Tibial artery (tissue), 4 donors: ENCODE results near the gene NDUFS4.

Source experiments
- DNase-seq, 2 donors: peaks; one replicate each; pipeline ENCODE4 v3.0.0-alpha.2; 2019
- H3K27ac ChIP-seq, 2 donors: fragments of 200-600 bp; sonication (generic) in 1 of 2; 1 replicate in 1 of 2; 2 replicates in 1 of 2; pipeline ENCODE4 v1.5.1; 2018 to 2019; ENCODE audit warnings: mild to moderate bottlenecking in 1 of 2
- H3K27me3 ChIP-seq, 2 donors: fragments of 200-600 bp; sonication (generic) in 1 of 2; one replicate each; pipeline versions ENCODE4 v1.5.1 to v1.6.0; 2016 to 2019
- H3K36me3 ChIP-seq, 3 donors: fragments of 200-600 bp; sonication (generic) in 2 of 3; one replicate each; pipeline ENCODE4 v1.5.1; 2016 to 2019; ENCODE audit warnings: mild to moderate bottlenecking in 2 of 3
- H3K4me1 ChIP-seq, 4 donors: fragments of 200-600 bp; sonication (generic) in 2 of 4; 1 replicate in 3 of 4; 2 replicates in 1 of 4; pipeline ENCODE4 v1.5.1; 2016 to 2019
- H3K4me3 ChIP-seq, 2 donors: fragments of 200-600 bp; sonication (generic) in 1 of 2; 1 replicate in 1 of 2; 2 replicates in 1 of 2; pipeline ENCODE4 v1.5.1; 2018 to 2019; ENCODE audit warnings: mild to moderate bottlenecking in 2 of 2
- H3K9me3 ChIP-seq, 3 donors: fragments of 200-600 bp; sonication (generic) in 1 of 3; one replicate each; pipeline ENCODE4 v1.5.1; 2016 to 2019
- intact Hi-C: fragments of 100-400 bp; cut with DNase I; formaldehyde crosslinking; loops from one replicate; pipeline ENCODE4 v1.15.0; 2023; ENCODE audit warnings: low total_unique reads
- TF ChIP-seq, protein P1 (sequence below), 2 experiments: fragments of 200-600 bp in 1 of 2; fragments of 450-650 bp in 1 of 2; IDR thresholded peaks; one replicate each; pipeline ENCODE4 v1.5.1; 2017 to 2019; ENCODE audit warnings: antibody characterized with exemption in 2 of 2, mild to moderate bottlenecking in 1 of 2, moderate library complexity in 1 of 2

NDUFS4 gene

DNA sequence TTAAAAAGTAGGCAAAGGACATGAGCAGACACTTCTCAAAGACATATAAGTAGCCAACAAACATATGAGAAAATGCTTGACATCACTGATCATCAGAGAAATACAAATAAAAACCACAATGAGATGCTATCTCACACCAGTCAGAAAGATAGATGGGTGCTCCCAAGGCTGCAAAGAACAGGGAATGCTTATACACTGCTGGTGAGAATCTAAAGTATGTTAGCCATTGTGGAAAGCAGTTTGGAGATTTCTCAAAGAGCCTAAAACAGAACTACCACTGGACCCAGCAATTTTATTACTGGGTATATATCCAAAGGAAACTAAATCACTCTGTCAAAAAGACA is 154.2 kb downstream of the NDUFS4 start:
- Histone ChIP-seq H3K27ac (no peak overlapping the region), H3K9me3 (peaks cover 0 to 30% (median 17%) of the 10 kb centered on the region in 3 donors), H3K36me3 (no peaks in the 10 kb centered on the region), H3K4me3 (no peak overlapping the region), H3K4me1 (no peaks in the 10 kb centered on the region), H3K27me3 (no peaks in the 10 kb centered on the region)
- no peak for DNase-seq
- intact Hi-C loops = no loop called here
- TF ChIP-seq, protein P1, sequence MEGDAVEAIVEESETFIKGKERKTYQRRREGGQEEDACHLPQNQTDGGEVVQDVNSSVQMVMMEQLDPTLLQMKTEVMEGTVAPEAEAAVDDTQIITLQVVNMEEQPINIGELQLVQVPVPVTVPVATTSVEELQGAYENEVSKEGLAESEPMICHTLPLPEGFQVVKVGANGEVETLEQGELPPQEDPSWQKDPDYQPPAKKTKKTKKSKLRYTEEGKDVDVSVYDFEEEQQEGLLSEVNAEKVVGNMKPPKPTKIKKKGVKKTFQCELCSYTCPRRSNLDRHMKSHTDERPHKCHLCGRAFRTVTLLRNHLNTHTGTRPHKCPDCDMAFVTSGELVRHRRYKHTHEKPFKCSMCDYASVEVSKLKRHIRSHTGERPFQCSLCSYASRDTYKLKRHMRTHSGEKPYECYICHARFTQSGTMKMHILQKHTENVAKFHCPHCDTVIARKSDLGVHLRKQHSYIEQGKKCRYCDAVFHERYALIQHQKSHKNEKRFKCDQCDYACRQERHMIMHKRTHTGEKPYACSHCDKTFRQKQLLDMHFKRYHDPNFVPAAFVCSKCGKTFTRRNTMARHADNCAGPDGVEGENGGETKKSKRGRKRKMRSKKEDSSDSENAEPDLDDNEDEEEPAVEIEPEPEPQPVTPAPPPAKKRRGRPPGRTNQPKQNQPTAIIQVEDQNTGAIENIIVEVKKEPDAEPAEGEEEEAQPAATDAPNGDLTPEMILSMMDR (IDR thresholded peaks at IDR 0.05) = no peak

DNA sequence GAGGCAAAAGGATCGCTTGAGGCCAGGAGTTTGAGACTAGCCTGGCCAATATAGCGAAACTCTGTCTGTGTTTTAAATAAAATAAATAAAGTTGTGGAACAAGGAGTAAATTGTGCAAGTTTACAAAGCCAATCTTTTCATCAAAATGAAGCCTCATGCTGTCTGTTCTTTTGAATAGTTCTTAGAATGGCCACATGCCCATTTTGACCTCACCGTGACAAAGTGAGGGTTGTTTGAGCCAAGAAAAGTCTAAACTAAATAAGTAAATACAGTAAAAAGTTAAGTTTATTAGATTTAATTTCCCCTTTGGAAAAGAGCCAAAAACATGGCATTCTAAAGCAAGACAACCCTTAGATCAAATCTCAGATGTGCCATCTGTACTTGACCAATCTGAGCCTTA is 165.7 kb downstream of the NDUFS4 start:
- DNase-seq = no peak
- Histone ChIP-seq H3K27ac (no peak overlapping the region), H3K4me3 (no peak overlapping the region), H3K36me3 (no peaks in the 10 kb centered on the region), H3K4me1 (no peaks in the 10 kb centered on the region), H3K9me3 (no peaks in the 10 kb centered on the region), H3K27me3 (no peaks in the 10 kb centered on the region)
- intact Hi-C loops = no loop called here
- TF ChIP-seq, protein P1 (IDR thresholded peaks at IDR 0.05) = no peak

DNA sequence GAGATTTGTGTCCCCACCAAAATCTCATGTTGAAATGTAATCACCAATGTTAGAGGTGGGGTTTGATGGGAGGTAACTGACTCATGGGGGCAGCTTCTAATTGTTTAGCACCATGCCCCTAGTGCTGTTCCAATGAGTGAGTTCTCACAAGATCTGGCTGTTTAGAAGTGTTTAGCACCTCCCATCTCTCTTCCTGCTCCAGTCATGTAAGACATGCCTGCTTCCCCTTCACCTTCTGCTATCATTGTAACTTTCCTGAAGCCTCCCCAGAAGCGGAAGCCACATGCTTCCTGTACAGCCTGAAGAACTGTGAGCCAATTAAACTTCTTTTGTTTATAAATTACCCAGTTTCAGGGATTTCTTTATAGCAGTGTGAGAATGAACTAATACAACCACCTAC is 170.5 kb downstream of the NDUFS4 start:
- intact Hi-C loops = no loop called here
- H3K27ac ChIP-seq = no peak overlapping the region
- no peaks in the 10 kb centered on the region for H3K27me3 ChIP-seq
- no peaks in the 10 kb centered on the region for H3K36me3 ChIP-seq
- H3K4me3 ChIP-seq = no peak overlapping the region
- H3K9me3 ChIP-seq = no peaks in the 10 kb centered on the region
- DNase-seq = no peak
- H3K4me1 ChIP-seq = no peaks in the 10 kb centered on the region
- TF ChIP-seq, protein P1 (IDR thresholded peaks at IDR 0.05) = no peak
